NCI-H2081 treated with DMSO at 0.1 percent for 48 hours (cell line): ENCODE data around the gene SLC25A34.
"Not testable (repeated sequence)": the region's sequence is repeated elsewhere in the genome, so short reads cannot be mapped to it uniquely, and the experiment has no call there.

Source experiments
- DNase-seq: peaks from one replicate; lab custom pipeline; 2025; lab: John Stamatoyannopoulos, UW

SLC25A34 gene

DNA sequence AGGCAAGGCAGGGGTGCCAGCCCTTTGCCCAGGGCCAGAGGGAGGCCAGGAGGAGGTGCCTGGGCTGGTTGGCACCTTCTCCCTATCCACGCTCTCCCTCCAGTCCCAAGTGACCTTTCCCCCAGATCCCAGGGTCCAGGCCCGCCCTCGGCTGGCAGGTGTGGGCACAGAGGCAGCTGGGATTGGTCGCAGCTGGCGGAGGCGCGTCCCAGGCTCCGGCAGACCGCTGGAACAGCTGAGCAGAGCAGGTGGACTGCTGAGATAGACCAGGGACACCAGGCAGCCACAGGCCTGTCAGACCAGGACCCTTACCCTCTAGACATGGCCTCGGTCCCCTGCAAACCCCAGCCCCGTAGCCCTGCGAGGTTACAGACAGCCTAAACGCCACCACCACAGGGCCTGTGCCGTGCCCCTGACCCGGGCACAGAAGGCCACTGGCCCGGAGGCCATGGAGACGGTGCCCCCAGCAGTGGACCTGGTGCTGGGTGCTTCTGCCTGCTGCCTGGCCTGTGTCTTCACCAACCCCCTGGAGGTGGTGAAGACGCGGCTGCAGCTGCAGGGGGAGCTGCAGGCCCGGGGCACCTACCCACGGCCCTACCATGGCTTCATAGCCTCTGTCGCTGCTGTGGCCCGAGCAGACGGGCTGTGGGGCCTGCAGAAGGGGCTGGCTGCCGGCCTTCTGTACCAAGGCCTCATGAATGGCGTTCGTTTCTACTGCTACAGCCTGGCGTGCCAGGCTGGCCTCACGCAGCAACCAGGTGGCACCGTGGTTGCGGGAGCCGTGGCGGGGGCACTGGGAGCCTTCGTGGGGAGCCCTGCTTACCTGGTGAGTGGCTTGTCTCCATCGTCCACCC is at the start of gene SLC25A34:
Gene SLC25A34 (plus strand): TSS at position 221 of the 854 bp plus-strand sequence. CDS start 228 bp downstream, at position 449.
- DNase-seq: no peak

- DNase-seq: no peak
Measured at GRCh38 chr1:15687446-15687845, 48.6 kb upstream of the SLC25A34 start.

GRCh38 chr1:15690317-15690716 is 45.7 kb upstream of the SLC25A34 start:
- DNase-seq: no peak

DNA sequence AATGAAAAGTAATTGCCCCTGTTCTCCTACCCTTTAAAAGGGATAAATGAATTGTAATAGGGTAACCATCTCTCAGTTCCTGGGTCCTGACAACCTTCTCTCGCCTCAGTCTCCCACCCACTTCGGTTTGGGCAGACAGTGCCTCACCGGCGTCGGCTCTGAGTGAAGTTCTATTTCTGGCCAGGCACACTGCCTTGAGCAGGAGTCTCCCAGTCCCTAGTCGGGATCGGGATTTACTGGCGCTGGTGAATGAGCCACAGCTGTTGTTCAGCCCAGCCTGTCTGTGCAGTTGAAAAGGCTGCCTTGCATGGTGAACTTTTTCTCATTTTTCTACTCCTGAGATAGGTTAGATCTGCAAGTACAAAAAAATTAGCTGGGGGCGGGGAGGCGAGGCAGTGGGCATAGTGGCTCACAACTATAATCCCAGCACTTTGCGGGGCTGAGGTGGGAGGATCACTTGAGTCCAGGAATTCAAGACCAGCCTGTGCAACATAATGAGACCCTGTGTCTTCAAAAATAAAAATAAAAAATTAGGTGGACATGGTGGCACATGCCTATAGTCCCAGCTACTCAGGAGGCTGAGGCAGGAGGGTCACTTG is 44.5 kb upstream of the SLC25A34 start:
- DNase-seq: no peak

DNA sequence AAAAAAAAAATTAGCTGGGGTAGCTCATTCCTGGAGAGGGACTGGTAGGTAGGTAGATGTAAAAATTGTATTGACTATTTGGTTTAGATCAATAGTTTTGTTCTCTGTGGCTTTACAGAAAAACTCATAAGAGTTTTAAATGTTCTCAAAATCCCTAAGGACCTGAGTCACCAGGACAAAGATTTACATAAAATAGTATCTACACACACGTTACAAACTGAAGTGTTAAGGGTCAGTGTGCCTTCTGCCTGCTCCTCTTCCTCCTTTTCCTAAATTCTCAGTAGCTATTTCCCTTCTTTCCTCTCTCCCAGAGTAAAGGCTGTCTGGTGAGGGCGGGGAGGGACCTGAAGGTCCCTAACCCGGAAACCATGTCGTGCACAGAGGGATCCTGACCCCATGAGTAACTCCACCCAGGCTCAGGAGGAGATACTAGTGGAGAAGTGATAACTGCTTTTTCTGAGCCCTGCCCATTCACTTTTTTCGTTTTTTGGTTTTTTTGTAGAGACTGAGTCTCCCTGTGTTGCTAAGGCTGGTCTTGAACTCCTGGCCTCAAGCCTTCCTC is 43.9 kb upstream of the SLC25A34 start:
- no peak for DNase-seq

DNA sequence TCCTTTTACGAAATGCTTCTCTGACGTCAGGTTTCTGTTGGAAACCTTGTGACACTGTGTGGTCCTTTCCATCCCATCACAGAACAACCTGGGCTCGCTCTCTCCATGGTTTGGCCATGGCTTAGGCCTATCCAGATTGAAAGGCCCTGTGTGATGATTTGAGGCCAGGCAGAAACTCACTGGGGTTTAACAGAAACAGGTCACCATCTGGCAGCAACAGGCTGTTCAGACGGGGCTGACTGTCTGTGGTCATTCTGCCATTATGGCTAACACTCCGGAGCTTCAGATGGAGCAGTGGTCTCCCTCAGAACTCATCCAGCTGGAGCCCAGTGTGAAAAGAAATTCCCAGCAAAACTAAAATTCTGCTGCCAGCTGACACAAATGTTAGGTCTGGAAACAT is 42.7 kb upstream of the SLC25A34 start:
- no peak for DNase-seq

- DNase-seq: no peak
Measured at GRCh38 chr1:15696956-15697521, 39.0 kb upstream of the SLC25A34 start.

DNA sequence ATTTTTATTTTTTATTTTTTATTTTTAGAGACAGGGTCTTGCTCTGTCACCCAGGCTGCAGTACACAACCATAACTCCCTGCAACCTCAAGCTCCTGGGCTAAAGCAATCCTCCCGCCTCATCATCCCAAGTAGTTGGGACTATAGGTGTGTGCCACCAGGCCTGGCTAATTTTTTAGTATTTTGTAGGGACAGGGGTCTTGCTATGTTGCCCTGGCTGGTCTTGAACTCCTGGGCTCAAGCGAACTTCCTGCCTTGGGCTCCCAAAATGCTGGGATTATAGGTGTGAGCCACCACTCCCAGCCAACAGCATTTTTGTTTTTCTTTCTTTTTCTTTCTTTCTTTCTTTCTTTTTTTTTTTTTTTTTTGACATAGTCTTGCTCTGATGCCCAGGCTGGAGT is 37.9 kb upstream of the SLC25A34 start:
- no peak for DNase-seq

- DNase-seq: not testable (repeated sequence)
Measured at GRCh38 chr1:15699321-15699720, 36.7 kb upstream of the SLC25A34 start.

- no peak for DNase-seq
Measured at GRCh38 chr1:15700508-15700907, 35.5 kb upstream of the SLC25A34 start.

DNA sequence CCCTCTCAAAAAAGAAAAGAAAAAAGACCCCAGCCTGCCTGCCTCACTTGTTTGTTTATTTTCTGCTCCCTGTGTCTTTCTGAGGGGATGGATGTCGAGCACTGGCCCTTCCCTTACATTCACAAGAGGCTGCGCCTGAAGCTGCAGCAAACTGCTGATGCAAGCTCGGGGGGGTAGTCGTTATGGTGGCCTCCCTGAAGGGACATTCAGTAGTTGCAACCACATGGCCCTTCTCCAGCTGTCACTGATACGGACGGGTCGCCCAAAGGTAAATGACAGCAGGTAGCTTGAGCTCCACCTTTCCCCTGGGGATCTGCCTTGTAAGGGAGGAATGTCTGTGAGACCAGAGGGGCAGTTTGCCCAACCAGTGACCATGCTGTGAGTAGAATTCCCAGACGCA is 34.3 kb upstream of the SLC25A34 start:
- no peak for DNase-seq

DNA sequence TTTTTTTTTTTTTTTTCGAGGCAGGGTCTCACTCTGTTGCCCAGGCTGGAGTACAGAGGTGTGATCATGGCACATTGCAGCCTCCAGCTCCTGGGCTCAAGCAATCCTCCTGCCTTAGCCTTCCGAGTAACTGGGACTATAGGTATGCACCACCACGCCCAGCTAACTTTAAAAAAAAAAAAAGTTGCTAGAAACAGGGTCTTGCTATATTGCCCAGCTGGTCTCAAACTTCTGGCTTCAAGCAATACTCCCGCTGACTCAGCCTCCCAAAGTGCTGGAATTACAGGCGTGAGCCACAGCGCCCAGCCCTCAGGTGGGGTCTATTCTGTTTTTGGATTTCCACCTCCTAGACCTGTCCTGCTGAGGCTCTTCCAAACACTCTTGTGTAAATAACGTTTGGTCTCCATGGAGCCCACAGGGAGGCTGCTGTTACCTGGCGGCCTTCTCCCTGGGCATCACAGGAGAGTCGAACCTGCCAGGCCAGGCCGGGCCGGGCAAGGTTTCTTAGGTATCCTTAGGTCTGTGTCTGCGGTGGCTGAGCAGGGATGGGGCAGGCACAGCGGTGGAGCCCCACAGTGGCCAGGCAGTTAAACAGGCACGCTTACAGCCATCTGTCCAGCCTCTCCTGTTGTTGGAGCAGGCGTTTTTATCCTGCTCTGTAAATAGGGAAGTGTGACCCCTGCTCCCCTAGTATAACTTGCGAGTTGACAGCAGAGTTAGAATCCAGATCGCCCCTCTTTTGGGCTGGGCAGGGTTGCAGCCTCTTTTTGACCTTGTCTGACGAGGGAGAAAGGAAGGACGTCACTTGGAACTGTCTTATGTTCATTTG is 33.1 kb upstream of the SLC25A34 start:
- no peak for DNase-seq

DNA sequence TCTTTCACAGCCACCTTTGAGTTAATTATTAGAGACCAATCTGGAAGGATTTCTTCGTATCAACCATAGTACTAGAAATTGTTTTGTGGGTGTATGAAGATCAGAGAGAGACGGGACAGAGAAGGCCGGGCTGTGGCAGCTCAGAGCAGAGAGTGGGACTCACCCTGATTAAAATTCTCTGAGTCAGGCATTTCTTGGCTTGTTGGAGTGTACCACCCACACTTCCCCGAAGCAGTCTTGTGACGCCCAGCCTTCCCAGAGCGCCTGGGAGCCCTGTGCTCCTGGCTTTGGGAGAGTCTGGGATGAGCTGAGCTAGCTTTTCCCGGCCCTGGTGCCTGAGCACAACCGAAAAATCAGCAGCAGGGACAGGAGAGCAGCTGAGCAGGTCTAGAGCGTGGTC is 32.5 kb upstream of the SLC25A34 start:
- no peak for DNase-seq

DNA sequence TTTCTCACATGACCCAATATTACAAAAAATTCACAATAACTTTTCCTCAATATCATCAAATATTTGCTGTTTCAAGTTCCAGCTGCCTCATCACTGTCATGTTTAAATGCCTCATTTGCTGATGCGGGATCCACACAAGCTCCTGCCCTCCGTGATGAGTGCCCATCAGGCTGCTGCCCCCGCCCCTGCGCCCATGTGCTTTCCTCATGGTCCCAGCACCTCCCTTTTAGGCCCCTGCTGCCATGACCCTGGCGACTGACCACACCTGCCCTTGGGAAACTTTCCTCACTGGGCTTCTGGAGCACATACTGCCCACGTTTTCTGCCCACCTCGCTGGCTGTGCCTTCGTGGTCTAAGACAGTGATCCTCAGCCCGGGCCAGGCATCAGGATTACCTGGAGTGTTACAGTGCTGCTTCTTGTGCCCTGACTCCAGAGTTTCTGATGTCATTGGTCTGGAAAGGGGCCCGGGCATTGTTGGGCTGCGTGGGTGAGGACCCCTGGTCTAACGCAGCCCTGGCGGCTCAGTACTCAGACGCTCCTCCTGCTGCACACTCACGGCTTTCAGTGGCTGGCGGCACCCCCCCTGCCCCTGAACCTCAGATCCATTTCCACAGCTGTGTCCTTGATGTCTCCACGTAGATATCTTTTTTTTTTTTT is 31.4 kb upstream of the SLC25A34 start:
- no peak for DNase-seq

DNA sequence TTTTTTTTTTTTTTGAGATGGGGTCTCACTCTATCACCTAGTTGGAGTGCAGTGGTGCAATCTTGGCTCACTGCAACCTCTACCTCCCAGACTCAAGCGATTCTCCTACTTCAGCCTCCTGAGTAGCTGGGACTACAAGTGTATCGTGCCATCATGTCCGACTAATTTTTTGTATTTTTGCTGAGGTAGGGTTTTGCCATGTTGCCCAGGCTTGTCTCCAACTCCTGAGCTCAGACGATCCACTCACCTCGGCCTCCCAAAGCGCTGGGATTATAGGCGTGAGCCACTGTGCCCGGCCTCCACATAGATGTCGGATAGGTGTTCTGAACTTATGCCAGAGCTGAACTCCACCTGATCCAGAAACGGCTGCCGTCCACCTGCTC is 30.9 kb upstream of the SLC25A34 start:
- DNase-seq: no peak

DNA sequence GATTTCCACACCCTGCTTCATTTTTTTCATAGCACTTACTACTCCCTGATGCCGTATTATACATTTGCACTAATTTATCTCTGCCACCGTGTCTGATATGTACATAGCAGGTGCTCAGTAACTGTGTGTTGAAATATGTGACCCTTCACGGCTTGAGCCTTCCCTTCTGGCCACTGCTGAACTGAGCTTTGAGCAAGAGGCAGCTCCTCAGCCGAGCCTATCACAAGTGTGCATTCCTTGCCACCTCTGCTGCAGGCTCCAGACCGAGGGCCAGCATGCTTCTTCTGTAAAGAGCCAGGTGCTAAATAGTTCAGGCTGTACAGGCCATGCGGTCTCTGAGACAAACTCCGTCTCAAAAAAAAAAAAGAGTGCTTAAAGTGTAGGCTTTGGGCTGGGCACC is 29.3 kb upstream of the SLC25A34 start:
- no peak for DNase-seq

GRCh38 chr1:15707239-15707925 is 28.7 kb upstream of the SLC25A34 start:
- DNase-seq: no peak

GRCh38 chr1:15708486-15709137 is 27.4 kb upstream of the SLC25A34 start:
- DNase-seq: no peak

DNA sequence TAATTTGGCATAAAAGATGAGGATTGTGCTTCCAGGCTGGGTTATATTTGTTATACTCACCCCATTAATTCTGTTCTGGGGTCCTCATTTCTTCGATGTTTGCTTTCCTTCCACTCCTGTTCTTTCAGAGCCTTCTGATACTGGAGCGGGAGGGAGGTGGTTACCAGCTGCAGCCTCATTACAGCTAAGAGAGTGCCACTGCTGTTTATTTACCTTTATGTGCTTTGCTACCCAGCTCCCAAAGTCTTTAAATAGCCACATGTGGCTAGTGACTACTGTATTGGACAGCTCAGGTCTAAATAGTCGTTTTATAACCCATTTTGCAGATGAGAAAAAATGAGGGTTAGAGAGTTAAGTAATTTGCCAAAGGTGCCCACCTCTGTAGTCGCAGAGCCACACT is 26.8 kb upstream of the SLC25A34 start:
- DNase-seq: peak; percentile 65

DNA sequence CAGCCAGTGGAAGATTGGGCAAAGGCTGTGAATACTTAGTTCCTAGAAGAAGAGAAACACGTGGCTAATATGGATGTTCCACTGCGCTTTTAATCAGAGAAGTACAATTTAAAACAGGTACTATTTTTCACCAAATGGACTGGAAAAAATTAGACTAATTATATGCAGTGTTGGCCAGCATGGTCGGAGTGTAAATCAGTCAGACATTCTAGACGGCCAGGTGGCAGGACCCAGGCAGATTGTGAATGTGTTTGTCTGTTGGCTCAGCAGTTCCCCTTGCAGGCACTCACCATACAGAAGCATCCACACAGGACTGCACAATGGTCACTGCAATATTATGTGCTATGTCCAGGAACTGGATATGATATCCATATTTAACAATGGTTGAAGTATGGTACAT is 23.9 kb upstream of the SLC25A34 start:
- peak; percentile 71 for DNase-seq
